GM12801 (cell line): ENCODE measurements around the gene MYBPC2.

ENCODE experiments used
- TF ChIP-seq, protein P1 (sequence below): IDR thresholded peaks from one replicate; pipeline ENCODE4 v1.5.1; 2011; ENCODE audit warnings: control low read depth; ENCODE audit not compliant: insufficient read length; ENCODE audit errors: extremely low read depth

Gene MYBPC2

GRCh38 chr19:50506700-50507099 lies 74.0 kb downstream of the MYBPC2 start:
- TF ChIP-seq, protein P1, sequence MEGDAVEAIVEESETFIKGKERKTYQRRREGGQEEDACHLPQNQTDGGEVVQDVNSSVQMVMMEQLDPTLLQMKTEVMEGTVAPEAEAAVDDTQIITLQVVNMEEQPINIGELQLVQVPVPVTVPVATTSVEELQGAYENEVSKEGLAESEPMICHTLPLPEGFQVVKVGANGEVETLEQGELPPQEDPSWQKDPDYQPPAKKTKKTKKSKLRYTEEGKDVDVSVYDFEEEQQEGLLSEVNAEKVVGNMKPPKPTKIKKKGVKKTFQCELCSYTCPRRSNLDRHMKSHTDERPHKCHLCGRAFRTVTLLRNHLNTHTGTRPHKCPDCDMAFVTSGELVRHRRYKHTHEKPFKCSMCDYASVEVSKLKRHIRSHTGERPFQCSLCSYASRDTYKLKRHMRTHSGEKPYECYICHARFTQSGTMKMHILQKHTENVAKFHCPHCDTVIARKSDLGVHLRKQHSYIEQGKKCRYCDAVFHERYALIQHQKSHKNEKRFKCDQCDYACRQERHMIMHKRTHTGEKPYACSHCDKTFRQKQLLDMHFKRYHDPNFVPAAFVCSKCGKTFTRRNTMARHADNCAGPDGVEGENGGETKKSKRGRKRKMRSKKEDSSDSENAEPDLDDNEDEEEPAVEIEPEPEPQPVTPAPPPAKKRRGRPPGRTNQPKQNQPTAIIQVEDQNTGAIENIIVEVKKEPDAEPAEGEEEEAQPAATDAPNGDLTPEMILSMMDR: no peak

GRCh38 chr19:50507376-50507775 lies 74.7 kb downstream of the MYBPC2 start:
- TF ChIP-seq, protein P1: no peak

DNA sequence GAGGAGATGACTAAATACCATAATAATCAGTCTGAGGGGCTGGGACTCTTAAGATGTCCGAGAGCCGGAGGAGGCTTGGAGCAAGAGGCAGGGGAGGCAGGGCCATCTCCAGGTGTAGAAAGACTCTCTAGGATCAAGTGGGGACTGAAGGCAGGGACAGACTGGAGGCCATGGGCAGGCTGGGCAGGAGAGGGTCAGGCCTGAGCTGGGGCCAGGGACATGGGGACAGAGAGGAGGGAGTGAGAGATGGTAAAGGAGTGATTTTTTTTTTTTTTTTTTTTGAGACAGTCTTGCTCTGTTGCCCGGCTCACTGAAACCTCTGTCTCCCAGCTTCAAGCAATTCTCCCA lies 76.1 kb downstream of the MYBPC2 start:
- TF ChIP-seq, protein P1: no peak

DNA sequence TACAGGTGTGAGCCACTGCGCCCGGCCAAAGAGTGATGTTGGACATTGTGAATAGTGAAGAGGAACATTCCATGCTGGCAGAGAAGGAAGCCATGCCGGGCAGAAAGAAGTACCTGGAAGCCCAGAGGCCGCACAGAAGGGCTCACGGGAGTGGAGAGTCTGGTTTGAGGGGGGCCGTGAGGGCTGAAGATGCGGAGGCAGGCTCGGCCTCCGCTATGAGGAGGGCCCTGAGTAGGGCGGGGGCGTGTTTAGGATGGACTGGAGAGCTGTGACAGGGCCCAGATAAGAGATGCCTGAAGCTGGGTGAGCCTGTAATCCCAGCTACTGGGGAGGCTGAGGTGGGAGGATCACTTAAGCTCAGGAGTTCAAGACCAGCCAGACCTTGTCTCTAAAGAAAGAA lies 76.7 kb downstream of the MYBPC2 start:
- TF ChIP-seq, protein P1: no peak

DNA sequence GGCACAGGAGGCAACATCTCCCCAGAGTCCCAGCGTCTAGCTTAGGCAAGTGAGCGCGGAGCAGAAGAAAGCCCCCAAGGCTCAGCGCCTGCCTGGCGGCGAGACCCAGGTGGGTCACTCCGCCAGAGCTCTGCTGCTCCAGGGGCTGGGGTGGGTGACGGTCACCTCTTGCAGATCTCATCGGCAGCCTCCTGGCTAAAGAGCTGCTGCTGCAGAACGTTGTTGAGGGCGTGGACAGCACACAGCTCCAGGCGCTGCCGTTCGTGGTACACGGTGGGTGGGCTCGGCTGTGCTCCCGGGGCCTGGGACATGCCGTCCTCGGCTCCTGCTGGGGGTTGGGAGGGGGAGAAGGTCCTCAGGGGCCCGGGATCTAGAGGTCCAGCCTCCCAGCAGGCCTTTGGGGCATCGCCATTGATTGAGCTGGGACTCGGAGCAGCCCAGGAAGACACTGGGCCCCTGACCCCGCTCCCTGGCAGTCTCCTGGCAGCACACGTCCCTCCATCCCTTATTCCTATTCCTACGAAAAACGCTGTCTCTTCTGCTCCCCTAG lies 77.5 kb downstream of the MYBPC2 start:
- TF ChIP-seq, protein P1: no peak

DNA sequence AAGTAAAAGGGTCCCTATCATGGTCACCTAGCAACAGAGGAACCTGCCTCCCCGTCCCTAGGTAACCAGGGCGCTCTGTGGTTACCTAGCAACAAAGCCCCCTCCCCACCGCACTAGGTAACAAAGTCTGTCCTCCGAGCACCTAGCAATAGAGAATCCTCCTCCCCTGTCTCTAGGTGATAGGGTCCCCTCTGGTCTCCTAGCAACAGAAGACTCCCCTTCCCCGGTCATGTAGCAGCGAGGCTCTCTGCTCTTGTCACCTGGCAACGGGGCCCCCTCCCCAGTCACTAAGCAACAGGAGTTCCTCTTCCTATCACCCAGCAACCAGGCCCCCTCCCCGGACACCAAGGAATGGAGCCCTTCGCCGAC lies 78.0 kb downstream of the MYBPC2 start:
- TF ChIP-seq, protein P1: no peak

DNA sequence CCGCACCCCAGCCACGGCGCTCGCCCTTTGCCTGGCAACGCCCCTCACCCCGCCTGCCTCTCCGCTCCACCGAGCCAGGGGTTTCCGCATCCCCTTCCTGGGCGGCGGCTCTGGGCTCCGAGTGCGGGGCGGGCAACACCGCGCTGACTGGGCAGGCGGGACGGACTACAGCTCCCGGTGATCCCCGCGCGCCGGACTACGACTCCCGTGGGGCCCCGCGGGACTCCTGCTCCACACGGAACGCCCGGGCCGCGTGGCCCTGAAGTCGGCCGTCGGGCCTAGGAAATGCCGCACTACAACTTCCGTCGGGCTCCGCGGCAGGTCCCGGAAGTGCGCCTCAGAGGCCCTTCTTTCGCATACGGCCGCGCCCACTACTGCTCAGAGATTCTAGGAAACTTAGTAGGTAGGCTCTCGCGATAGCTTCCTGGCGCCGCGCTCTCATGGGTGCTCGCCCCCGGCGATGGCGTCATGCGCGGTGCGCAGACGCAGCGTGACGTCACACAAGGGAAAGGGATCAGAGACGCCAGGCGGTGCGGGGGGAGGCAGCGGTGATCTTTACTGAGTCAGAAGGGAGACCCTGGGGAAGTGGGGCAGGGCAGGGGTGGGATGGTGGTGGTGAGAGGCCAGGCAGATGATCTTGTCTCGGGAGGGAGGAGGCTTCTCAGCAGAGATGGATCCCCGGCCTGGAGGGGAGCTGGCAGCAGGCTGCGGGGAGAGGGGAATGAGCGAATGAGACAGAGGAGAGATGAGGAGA lies 78.6 kb downstream of the MYBPC2 start, which contains the start of gene JOSD2:
JOSD2 (minus strand) TSS at position 123 of the 754 bp plus-strand sequence. CDS start 760 bp downstream, outside the sequence.
- TF ChIP-seq, protein P1: no peak
